GM20431 (cell line): ENCODE results near the gene CREBBP.

Experiments used
- in situ Hi-C: fragments of 300-500 bp; cut with MseI, MboI; formaldehyde crosslinking; loops from one replicate; pipeline ENCODE4 v1.15.0; 2020; ENCODE audit warnings: low sequenced_read_pairs; ENCODE audit not compliant: unreplicated experiment

CREBBP gene

DNA sequence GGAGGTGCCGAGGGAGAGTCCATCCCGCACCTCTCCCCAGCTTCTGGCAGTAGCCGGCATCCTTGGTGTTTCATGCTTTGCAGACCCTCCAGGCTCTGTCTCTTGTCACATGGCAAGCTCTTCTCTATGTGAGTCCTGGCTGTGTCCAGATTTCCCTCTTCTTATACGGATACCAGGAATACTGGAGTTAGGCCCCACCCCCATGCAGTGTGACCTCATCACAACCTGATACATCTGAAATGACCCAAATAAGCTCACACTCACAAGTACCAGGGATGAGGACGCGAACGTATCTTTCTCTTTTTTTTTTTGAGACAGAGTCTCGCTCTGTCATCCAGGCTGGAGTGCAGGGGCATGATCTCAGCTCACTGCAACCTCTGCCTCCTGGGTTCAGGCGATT is 186.5 kb downstream of the CREBBP start:
- in situ Hi-C loops = loop anchor here (25.0 kb wide), 1 partner anchor 193 kb away; the partner anchor contains the start of gene CREBBP

DNA sequence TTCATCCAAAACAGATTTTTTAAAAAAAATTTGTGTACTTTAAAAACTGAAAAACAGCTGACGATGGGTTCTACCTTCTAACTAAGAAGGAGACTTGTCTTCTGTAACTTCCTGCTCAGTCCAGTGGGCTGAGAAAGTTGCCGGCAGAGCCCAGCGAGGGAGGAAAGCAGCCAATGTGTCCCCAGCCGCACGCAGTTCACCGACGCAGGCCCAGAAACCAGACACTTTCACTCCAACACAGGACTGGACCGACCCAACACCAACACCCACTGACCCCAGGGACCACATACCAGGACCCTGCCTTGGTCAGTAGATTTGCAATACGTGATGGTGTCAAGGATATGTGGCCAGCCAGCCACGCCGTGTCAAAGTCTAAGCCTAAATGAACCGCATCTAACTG is 188.8 kb downstream of the CREBBP start:
- in situ Hi-C loops = loop anchor here (25.0 kb wide), 1 partner anchor 196 kb away; the partner anchor contains the start of gene CREBBP

DNA sequence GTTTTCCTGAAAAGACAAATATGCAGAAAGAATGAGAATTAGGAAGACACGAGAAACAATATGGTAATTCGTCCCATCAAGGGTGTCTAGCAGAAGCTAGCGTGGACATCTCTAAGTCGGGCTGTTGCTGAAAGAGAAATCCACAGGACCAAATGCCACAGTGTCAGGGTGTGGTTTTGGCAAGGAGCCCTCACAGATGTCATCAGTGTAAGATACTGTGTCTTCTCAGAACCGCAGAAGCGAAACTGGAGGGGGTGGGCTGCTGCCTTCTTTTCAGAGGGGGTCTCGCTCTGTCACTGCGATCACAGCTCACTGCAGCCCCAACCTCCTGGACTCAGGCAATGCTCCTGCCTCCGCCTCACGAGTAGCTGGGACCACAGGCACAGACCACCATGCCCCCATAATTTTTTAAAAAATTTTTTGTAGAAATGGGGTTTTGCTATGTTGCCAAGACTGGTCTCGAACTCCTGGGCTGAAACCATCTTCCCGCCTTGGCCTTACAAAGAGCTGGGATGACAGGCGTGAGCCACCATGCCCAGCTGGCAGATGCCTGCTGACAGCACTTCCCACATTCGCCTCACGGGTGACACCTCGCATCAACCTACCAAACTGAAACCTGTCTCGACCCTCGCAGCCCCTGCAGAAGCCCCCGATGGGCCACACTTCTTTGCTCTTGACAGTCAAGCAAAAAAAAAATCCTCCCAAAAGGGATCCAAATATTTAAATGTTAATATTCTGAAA is 189.4 kb downstream of the CREBBP start:
- in situ Hi-C loops = loop anchor here (25.0 kb wide), 1 partner anchor 196 kb away; the partner anchor contains the start of gene CREBBP

DNA sequence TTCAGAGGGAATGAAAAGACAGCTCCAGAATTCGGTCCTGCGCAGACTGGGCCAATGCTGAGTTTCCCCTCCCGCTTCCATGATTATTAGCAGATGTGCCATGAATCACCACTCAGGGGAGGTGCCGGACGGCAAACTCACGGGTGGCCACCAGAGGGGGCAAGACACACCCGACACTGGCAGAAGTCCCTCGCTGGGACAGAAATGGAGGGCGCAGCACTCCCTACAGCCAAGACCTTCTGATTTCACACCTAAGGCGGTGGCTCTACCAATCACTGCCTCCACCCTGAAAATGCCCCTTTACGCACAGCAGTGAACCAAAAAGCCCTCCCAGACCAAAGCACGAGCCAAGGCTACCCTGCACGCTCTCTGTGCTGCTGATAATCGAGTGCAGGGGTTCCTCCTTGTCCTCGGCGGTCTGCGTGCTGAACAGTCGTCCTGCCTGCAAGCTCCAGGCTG is 190.0 kb downstream of the CREBBP start:
- in situ Hi-C loops = loop anchor here (25.0 kb wide), 1 partner anchor 197 kb away; the partner anchor contains the start of gene CREBBP

DNA sequence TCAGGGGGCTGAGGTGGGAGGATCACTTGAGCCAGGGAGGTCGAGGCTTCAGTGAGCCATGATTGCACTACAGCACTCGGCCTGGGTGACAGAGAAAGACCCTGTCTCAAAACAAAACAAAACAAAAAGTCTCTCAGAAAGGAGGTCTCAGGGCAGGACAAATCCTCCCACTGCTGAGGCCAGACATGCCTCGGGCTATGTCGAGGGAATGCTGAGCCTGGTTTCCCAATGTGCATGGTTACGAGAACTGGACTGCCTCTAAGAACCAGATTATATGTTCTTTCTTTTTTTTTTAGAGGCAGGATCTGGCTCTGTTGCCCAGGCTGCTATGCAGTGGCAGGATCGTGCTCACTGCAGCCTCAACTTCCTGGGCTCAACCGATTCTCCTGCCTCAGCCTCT is 190.8 kb downstream of the CREBBP start:
- in situ Hi-C loops = loop anchor here (25.0 kb wide), 1 partner anchor 198 kb away; the partner anchor contains the start of gene CREBBP

DNA sequence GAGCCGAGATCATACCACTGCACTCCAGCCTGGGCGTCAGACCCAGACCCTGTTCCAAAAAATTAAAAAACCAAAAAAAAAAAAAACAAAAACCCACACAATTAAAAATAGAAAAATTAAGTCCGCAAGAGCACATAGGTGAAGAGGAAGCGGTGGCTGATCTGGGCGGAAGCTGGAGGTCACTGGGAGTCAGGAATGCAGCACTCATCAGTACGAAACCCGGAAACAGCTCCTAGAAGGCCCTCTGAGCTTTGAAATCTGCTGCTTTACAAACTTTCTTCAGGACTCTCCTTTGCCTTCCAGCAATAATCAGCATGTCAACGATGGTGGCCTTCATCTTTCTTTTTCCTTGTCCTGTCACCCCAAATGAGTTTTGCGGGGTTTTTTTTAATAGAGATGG is 192.7 kb downstream of the CREBBP start:
- in situ Hi-C loops = loop anchor here (25.0 kb wide), 1 partner anchor 200 kb away; the partner anchor contains the start of gene CREBBP

DNA sequence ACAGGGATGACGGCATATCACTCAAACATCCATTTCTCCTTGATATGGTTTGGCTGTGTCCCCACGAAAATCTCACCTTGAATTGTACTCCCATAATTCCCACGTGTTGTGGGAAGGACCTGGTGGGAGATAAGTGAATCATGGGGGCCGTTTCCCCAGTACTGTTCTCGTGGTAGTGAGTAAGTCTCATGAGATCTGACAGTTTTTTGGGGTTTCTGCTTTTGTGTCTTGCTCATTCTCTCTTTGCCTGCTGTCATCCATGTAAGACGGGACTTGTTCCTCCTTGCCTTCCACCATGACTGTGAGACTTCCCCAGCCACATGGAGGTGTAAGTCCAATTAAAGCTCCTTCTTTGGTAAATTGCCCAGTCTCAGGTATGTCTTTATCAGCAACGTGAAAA is 193.5 kb downstream of the CREBBP start:
- in situ Hi-C loops = loop anchor here (25.0 kb wide), 1 partner anchor 200 kb away; the partner anchor contains the start of gene CREBBP

DNA sequence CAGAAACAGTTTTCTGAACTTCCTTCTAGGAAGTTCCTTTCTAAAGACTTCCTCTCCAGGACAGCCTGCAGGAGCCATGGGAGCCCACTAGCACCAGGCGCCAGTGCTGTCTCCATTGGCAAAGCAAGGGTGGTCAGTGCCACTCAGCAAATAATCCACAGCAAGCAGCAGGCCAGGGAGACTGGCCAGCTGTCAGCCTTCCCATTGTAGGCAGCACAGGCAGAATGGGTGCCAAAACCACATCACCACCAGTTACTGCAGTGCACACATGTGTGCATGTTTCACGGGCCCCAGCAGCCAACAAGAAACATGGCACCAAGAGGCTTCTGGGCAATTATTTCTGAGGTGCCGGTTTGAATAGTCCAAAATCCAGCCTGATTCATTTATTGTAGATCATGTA is 199.3 kb downstream of the CREBBP start:
- in situ Hi-C loops = loop anchor here (25.0 kb wide), 1 partner anchor 206 kb away; the partner anchor contains the start of gene CREBBP

DNA sequence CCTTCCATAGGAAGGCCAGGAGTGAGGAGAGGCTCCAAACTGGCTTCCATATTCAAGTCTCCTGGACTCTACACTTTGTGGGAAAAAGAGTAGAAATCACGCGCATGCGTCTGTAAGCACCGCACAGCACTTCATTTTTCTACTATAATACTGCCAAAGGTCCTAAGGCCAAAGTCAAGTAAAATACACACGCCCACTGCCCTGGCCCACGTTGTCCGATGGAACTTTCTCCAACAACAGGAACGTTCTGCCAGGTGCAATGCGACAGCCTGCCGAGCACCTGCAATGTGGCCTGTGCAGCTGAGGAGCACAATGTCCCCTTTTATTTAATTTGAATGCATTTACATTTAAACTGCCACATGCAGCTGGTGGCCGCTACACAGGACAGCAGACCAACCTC is 202.5 kb downstream of the CREBBP start:
- in situ Hi-C loops = loop anchor here (25.0 kb wide), 1 partner anchor 209 kb away; the partner anchor contains the start of gene CREBBP

DNA sequence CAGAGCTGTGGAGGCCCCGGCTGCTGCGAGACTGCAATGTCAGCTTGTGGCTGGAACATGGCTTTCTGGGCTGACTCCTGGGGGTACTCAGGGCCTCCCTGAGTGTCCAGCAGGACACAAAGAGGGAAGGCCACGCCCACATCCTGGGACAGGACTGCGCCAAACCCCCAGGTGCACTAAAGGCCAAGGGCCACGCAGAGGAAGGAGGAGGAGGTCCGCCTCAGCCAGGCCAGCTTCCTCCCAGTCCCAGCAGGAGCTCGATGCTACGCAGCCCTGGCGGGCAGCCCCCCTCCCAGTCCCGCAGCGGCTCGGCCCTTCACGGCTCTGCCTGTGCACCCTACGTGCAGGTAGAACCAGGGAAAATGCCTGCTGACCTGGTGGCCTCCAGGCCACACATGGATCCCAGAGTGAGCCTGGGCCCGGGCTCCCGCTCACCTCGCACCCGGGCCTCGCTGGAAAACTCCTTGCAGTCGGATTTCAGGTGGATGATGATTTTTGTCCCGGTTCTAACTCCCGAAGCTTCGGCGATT is 204.8 kb downstream of the CREBBP start:
- in situ Hi-C loops = loop anchor here (25.0 kb wide), 1 partner anchor 212 kb away; the partner anchor contains the start of gene CREBBP
